HG03159 (cell line): ENCODE data around the gene HEPACAM.

ENCODE experiments used
- ATAC-seq: cut with Tn5 transposase; IDR thresholded peaks from one replicate; pipeline ENCODE4 v1.9.1; 2021; ENCODE audit warnings: mild to moderate bottlenecking, moderate library complexity; ENCODE audit not compliant: unreplicated experiment

Gene HEPACAM

GRCh38 chr11:124943254-124943616 is 7.4 kb upstream of the HEPACAM start:
- ATAC-seq: no peak

GRCh38 chr11:124942466-124943253 is 6.8 kb upstream of the HEPACAM start:
- no peak for ATAC-seq

- ATAC-seq: no peak
Observed at GRCh38 chr11:124941703-124942102, 5.9 kb upstream of the HEPACAM start.

- ATAC-seq: no peak
Observed at GRCh38 chr11:124938970-124939369, 3.1 kb upstream of the HEPACAM start.

- ATAC-seq: no peak
Observed at GRCh38 chr11:124938206-124938765, 2.4 kb upstream of the HEPACAM start.

GRCh38 chr11:124937336-124937935 is 1.6 kb upstream of the HEPACAM start:
- no peak for ATAC-seq

GRCh38 chr11:124934862-124935547 is 842 bp downstream of the HEPACAM start:
- no peak for ATAC-seq

GRCh38 chr11:124930799-124931198 is 5.0 kb downstream of the HEPACAM start:
- peak; percentile 93 for ATAC-seq

GRCh38 chr11:124928942-124929665 is 6.7 kb downstream of the HEPACAM start:
- ATAC-seq: no peak

GRCh38 chr11:124923296-124923695 is 12.6 kb downstream of the HEPACAM start:
- no peak for ATAC-seq

- no peak for ATAC-seq
Observed at GRCh38 chr11:124922831-124923230, 13.0 kb downstream of the HEPACAM start.

- peak; percentile 42 for ATAC-seq
Observed at GRCh38 chr11:124920870-124921609, 14.8 kb downstream of the HEPACAM start.

- ATAC-seq: no peak
Observed at GRCh38 chr11:124920356-124920755, 15.5 kb downstream of the HEPACAM start.

GRCh38 chr11:124919898-124920297 is 15.9 kb downstream of the HEPACAM start:
- no peak for ATAC-seq

GRCh38 chr11:124918950-124919349 is 16.9 kb downstream of the HEPACAM start, which contains the start of gene HEPN1:
TSS of gene HEPN1 (plus strand) at chr11:124919250.
- no peak for ATAC-seq

GRCh38 chr11:124917115-124917637 is 18.7 kb downstream of the HEPACAM start:
- no peak for ATAC-seq

- ATAC-seq: no peak
Observed at GRCh38 chr11:124916370-124916710, 19.5 kb downstream of the HEPACAM start.

GRCh38 chr11:124915541-124916369 is 20.1 kb downstream of the HEPACAM start:
- ATAC-seq: no peak

- ATAC-seq: no peak
Observed at GRCh38 chr11:124902616-124903015, 33.2 kb downstream of the HEPACAM start.
